GM13977 (cell line): ENCODE results near the gene GNAZ.

Experiments used
- DNase-seq: peaks from one replicate; pipeline ENCODE4 v3.0.0; 2012; ENCODE audit warnings: low spot score
- CTCF ChIP-seq: IDR thresholded peaks from 2 replicates; pipeline ENCODE4 v1.5.1; 2012; ENCODE audit warnings: mild to moderate bottlenecking, control low read depth; ENCODE audit not compliant: insufficient read depth; ENCODE audit errors: extremely low read depth, missing control alignments
- in situ Hi-C: fragments of 300-500 bp; cut with MboI; formaldehyde crosslinking; loops from one replicate; pipeline ENCODE4 v1.12.0; 2022; ENCODE audit warnings: low sequenced_read_pairs, low pct_unique_long_range_greater_than_20kb, mixed read lengths, inconsistent platforms; ENCODE audit not compliant: unreplicated experiment

GNAZ gene

GRCh38 chr22:23084453-23085350, 14.4 kb downstream of the GNAZ start:
- TF ChIP-seq CTCF: no peak
- in situ Hi-C loops: no loop called here
- no peak for DNase-seq

GRCh38 chr22:23085351-23085671, 15.0 kb downstream of the GNAZ start:
- in situ Hi-C loops: no loop called here
- no peak for TF ChIP-seq CTCF
- no peak for DNase-seq

- no peak for DNase-seq
- in situ Hi-C loops: no loop called here
- no peak for TF ChIP-seq CTCF
Measured at GRCh38 chr22:23085785-23086184, 15.5 kb downstream of the GNAZ start.

- in situ Hi-C loops: no loop called here
- no peak for DNase-seq
- no peak for TF ChIP-seq CTCF
Measured at GRCh38 chr22:23086263-23086662, 15.9 kb downstream of the GNAZ start.

GRCh38 chr22:23086787-23087186, 16.5 kb downstream of the GNAZ start:
- no peak for DNase-seq
- in situ Hi-C loops: no loop called here
- TF ChIP-seq CTCF: no peak

GRCh38 chr22:23088199-23088604, 17.9 kb downstream of the GNAZ start:
- DNase-seq: no peak
- no peak for TF ChIP-seq CTCF
- in situ Hi-C loops: no loop called here
